HK-2 (cell line): Measurements from ENCODE around the gene KCTD16.

ENCODE experiments used
- DNase-seq: peaks from one replicate; pipeline ENCODE4 v3.0.0-alpha.2; 2018; ENCODE audit not compliant: unreplicated experiment

Gene KCTD16

GRCh38 chr5:144207875-144208444 is 37.3 kb downstream of the KCTD16 start:
- no peak for DNase-seq

GRCh38 chr5:144209361-144209760 is 38.7 kb downstream of the KCTD16 start:
- no peak for DNase-seq

- no peak for DNase-seq
Observed at GRCh38 chr5:144210655-144211054, 40.0 kb downstream of the KCTD16 start.

GRCh38 chr5:144219869-144220268 is 49.2 kb downstream of the KCTD16 start:
- DNase-seq: no peak

DNA sequence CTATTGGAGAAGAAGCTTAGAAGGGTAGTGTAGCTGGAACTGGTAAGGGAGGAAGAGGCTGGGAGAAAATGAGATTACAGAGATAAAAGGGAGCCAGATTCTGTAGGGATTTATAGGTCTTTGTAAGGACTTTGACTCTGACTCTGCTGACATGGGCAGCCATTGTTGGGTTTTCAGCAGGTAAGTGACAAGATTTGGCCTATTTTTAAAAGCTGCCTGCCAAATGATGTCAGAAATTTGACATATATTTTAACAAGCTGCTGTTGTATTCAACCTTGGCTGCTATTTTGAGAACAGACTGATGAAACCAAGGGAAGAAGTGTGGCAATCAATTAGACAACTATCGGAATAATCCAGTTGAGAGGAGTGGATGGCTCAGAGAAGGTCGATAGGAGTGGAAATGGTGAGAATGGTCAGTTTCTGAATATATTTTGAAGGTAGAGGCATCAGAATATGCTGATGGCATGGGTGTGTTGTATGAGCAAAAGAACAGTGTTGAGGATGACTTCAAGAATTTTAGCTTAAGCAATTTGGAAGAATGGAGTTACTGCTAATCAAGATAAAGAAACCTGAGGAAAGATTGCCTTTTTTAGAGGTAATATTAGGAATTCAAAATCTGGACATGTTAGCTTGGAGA is 56.8 kb downstream of the KCTD16 start:
- no peak for DNase-seq

DNA sequence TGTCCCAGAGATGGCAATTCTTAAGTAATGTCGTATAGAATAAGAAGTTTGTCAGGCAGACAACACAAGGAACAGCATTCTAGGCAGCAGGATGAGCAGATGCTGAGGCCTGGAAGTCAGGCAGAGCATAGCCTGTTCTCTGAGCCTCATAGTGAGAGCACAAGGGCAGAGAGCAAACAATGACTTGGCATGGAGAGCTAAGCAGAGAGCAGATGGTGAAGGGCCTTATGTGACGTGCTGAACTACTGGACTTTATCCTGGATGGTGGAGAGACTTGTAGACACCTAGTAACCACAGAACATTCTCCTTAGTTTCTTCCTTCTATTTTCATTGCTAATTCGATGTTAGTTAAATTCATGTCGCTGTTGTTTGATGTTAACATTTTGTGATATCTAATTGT is 60.1 kb downstream of the KCTD16 start:
- no peak for DNase-seq

- no peak for DNase-seq
Observed at GRCh38 chr5:144232285-144232684, 61.6 kb downstream of the KCTD16 start.

DNA sequence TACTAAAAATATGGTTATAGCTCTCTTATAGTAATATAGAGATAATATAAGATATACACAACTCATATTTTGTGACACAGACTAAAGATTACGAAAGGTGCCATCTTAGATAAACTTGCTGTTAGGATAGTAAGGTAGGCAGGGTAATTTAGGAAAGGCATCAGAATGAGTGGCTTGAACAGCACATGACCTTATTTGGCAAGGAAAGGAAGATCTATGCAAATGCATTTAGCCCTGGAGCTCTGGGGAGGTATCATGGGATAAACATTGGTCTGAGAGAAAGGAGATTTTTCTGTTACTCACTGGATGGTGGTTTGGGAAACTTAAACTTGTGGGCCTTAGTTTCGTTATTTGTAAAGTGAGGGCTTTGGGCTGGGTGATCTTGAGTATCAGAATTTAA is 65.8 kb downstream of the KCTD16 start:
- DNase-seq: no peak

DNA sequence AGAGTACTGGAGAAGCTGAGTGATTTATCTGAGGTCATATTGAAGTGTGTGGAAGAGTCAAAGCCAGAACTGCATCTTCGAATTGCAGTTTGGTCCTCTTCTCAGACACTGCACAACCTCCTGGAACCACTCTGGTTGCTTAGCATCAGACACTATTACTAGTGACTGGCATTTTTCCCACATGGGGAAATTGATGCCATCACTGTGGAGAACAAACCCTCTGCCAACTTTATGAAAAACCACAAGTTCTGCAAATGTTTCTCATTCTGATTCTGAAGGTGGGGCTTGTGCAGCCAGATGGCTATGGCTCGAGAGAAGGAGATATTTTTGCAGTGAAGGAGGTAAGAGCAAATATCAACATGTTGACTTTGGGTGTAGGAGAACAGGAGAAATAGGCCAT is 67.2 kb downstream of the KCTD16 start:
- no peak for DNase-seq

- no peak for DNase-seq
Observed at GRCh38 chr5:144247131-144247530, 76.5 kb downstream of the KCTD16 start.

- DNase-seq: no peak
Observed at GRCh38 chr5:144248015-144248414, 77.3 kb downstream of the KCTD16 start.

GRCh38 chr5:144249755-144250464 is 79.2 kb downstream of the KCTD16 start:
- DNase-seq: no peak

DNA sequence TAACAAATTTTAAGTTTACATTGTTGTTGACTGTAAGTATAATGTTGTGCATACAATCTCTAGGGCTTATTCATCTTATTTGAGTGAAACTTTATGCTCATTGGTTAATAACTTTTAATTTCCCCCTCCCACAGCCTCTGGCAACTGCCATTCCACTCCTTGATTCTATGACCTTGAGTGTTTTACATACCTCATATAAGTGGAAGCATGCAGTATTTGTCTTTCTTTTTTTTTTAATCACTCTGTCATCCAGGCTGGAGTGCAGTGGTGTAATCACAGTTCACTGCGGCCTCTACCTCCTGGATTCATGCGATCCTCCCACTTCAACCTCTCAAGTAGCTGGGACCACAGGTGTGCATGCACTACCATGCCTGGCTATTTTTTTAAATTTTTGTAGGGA is 83.9 kb downstream of the KCTD16 start:
- no peak for DNase-seq

GRCh38 chr5:144260121-144260520 is 89.4 kb downstream of the KCTD16 start:
- no peak for DNase-seq

- no peak for DNase-seq
Observed at GRCh38 chr5:144265643-144266247, 95.1 kb downstream of the KCTD16 start.

DNA sequence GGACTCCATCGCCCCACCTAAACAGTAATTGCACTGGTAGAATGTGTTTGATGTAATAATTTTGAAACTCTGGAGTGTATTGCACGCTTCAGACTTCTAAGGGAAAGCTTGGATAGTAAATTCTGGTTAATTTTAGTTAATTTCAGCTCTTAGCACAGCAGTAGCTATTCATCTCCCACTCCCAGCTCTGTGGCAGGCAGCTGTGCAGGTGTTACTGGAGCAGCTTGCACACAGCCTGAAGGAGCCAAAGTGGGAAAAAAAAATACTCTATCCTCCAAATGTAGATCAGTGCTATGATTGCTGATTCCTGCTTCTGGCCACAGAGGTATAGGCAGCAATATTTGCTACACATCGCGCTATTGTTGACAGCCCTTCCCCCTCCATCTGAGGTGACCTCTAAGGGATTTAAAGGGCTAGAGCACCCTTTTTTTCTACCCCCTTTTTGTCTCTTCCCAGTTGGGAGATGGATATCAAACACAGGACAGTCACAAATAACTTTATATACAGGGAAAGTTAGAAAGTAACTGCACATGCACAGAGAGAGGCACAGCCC is 97.4 kb downstream of the KCTD16 start:
- DNase-seq: no peak

DNA sequence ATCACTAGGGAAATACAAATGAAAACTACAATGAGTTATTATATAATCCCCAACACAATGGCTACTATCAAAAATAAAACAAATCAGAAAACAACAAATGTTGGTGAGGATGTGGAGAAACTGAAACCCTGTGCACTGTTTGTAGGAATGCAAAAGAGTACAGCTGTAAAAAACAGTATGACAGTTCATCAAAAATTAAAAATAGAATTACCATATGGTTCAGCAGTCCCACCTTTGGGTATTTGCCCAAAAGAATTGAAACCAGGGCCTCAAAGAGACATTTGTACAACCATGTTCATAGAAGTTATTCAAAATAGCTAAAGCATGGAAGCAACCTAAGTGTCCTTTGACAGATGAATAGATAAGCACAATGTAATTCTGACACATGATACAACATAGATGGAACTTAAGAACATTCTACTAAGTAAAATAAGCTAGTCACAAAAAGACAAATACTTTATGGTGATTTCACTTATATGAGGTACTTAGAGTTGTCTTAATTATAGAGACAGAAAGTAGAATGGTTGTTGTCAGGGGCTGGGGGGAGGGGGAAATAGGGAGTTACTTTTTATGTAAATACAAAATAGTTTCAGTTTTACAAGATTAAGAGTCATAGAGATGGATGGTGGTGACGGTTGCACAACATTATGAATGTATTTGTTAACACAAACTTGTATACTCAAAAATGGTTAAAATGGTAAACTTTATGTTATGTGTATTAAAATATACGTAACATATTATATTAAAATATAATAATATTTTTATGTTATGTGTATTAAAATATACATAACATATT is 102.8 kb downstream of the KCTD16 start:
- no peak for DNase-seq

GRCh38 chr5:144275329-144275728 is 104.7 kb downstream of the KCTD16 start:
- DNase-seq: no peak

GRCh38 chr5:144276034-144276822 is 105.6 kb downstream of the KCTD16 start:
- no peak for DNase-seq

GRCh38 chr5:144281784-144282183 is 111.1 kb downstream of the KCTD16 start:
- DNase-seq: no peak

DNA sequence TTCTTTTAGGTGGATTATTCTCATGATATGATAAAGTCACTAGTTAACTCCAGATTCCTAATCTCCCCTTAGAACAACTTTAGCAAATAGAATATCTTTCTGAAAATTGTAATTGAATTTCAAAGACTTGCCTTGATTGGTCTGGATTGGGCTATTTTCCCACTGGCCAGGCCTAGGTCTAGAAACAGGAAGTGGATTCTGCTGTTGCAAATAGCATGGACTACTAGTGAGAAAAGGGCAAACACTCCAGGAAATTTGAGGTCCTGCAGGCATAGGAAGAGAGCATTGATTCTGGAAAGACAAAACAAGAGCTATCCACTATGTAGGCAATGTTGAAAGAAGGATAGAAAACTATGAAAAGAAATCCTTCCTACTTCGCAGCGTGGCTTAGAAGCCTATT is 113.4 kb downstream of the KCTD16 start:
- no peak for DNase-seq
